ENCODE data around the gene PARN.
"Not testable (repeated sequence)": the region's sequence is repeated elsewhere in the genome, so short reads cannot be mapped to it uniquely, and the experiment has no call there.

DNA sequence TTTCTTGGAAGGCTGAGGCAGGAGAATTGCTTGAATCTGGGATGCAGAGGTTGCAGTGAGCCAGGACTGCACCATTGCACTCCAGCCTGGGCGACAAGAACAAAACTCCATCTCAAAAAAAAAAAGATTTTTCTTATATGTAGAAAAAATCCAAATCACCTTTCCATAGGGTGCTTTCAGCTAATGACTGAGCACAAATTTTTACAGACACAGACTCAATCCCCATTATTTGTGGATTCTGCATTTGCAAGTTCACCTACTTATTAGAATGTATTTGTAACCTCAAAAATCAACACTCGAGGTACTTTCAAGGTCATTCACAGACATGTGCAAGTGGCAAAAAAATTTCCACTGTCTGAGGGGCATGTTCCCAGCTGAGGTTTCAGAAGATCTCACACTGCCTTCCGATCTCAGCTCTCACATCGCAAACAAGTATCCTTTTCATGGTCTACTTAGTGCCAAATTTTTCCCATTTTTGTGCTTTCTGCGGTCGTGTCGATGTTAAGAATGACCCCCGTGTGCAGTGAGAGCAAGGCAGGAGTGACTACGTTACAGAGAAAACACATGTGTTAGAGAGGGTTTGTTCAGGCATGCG, 234.3 kb downstream of the PARN start:
- TF ChIP-seq, protein P1, sequence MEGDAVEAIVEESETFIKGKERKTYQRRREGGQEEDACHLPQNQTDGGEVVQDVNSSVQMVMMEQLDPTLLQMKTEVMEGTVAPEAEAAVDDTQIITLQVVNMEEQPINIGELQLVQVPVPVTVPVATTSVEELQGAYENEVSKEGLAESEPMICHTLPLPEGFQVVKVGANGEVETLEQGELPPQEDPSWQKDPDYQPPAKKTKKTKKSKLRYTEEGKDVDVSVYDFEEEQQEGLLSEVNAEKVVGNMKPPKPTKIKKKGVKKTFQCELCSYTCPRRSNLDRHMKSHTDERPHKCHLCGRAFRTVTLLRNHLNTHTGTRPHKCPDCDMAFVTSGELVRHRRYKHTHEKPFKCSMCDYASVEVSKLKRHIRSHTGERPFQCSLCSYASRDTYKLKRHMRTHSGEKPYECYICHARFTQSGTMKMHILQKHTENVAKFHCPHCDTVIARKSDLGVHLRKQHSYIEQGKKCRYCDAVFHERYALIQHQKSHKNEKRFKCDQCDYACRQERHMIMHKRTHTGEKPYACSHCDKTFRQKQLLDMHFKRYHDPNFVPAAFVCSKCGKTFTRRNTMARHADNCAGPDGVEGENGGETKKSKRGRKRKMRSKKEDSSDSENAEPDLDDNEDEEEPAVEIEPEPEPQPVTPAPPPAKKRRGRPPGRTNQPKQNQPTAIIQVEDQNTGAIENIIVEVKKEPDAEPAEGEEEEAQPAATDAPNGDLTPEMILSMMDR (IDR thresholded peaks at IDR 0.05; ENCODE audit: poor library complexity, severe bottlenecking): not testable (repeated sequence)
- TF ChIP-seq EP300 (conservative IDR thresholded peaks at IDR 0.05; ENCODE audit: poor library complexity, severe bottlenecking); TAF1 (IDR thresholded peaks at IDR 0.05; ENCODE audit: low read depth); REST (IDR thresholded peaks at IDR 0.05; ENCODE audit: borderline replicate concordance); EZH2 (IDR thresholded peaks at IDR 0.05; ENCODE audit: borderline replicate concordance, insufficient read depth, low read length, poor library complexity, severe bottlenecking); POLR2AphosphoS5 (IDR thresholded peaks at IDR 0.05); MXI1 (conservative IDR thresholded peaks at IDR 0.05; ENCODE audit: poor library complexity, severe bottlenecking): not testable (repeated sequence)

All from neural cell (in vitro differentiated cells).